ENCODE measurements around the gene DDX1.
A peak's percentile ranks its signal among the peaks of the same experiment; 100 is the strongest.

Gene DDX1

GRCh38 chr2:15556311-15556930 is 35.2 kb upstream of the DDX1 start:
- no CpG with 5 or more reads among the region's 4 CpGs for WGBS (ENCODE audit: extremely low coverage, insufficient coverage, insufficient read length)
- Histone ChIP-seq H3K79me2 (ENCODE audit: control insufficient read depth, insufficient read depth, low read length, poor library complexity) (peaks cover 6% of the 10 kb centered on the region), H3K4me3 (ENCODE audit: low read depth, low read length) (no peak overlapping the region), H3K36me3 (ENCODE audit: control insufficient read depth in 1 of 2, insufficient read depth in 2 of 2, low read length in 2 of 2) (no peaks in the 10 kb centered on the region), H3K27me3 (ENCODE audit: insufficient read depth, low read length) (no peaks in the 10 kb centered on the region), H3K4me1 (ENCODE audit: control insufficient read depth in 1 of 2, insufficient read depth in 2 of 2, low read length in 2 of 2) (no peaks in the 10 kb centered on the region), H4K8ac (ENCODE audit: low read depth, low read length) (no peak overlapping the region), H2AFZ (ENCODE audit: insufficient read depth, low read length, poor library complexity) (no peak overlapping the region), H3K14ac (ENCODE audit: low read length) (no peak overlapping the region), H3K4ac (ENCODE audit: low read depth, low read length) (no peak overlapping the region), H3K4me2 (ENCODE audit: low read length) (no peak overlapping the region), H3K27ac (ENCODE audit: low read depth, low read length) (no peak overlapping the region), H3K79me1 (ENCODE audit: low read length) (peaks cover 5% of the 10 kb centered on the region), H3K18ac (ENCODE audit: low read length) (no peak overlapping the region), H2BK5ac (ENCODE audit: low read depth, low read length, poor library complexity) (no peak overlapping the region), H2BK120ac (ENCODE audit: insufficient read depth, low read length, poor library complexity) (no peak overlapping the region), H2AK5ac (ENCODE audit: low read length) (no peak overlapping the region), H4K12ac (ENCODE audit: low read depth, low read length) (no peak overlapping the region), H3K9me3 (ENCODE audit: insufficient read depth, low read depth, low read length) (no peaks in the 10 kb centered on the region), H2BK12ac (ENCODE audit: low read length) (no peak overlapping the region), H3K23ac (ENCODE audit: low read length) (no peak overlapping the region), H4K91ac (ENCODE audit: low read depth, low read length) (no peak overlapping the region), H3K9ac (ENCODE audit: low read length) (no peak overlapping the region)
- no peak for DNase-seq

GRCh38 chr2:15557887-15558311 is 33.8 kb upstream of the DDX1 start:
- Histone ChIP-seq H3K14ac (ENCODE audit: low read length) (no peak overlapping the region), H2AK5ac (ENCODE audit: low read length) (no peak overlapping the region), H3K9me3 (ENCODE audit: insufficient read depth, low read depth, low read length) (no peaks in the 10 kb centered on the region), H2BK120ac (ENCODE audit: insufficient read depth, low read length, poor library complexity) (no peak overlapping the region), H2BK12ac (ENCODE audit: low read length) (no peak overlapping the region), H3K4me3 (ENCODE audit: low read depth, low read length) (no peak overlapping the region), H3K18ac (ENCODE audit: low read length) (no peak overlapping the region), H3K9ac (ENCODE audit: low read length) (no peak overlapping the region), H4K12ac (ENCODE audit: low read depth, low read length) (no peak overlapping the region), H3K4ac (ENCODE audit: low read depth, low read length) (no peak overlapping the region), H3K36me3 (ENCODE audit: control insufficient read depth in 1 of 2, insufficient read depth in 2 of 2, low read length in 2 of 2) (no peaks in the 10 kb centered on the region), H2AFZ (ENCODE audit: insufficient read depth, low read length, poor library complexity) (no peak overlapping the region), H3K79me1 (ENCODE audit: low read length) (peaks cover 7% of the 10 kb centered on the region), H4K8ac (ENCODE audit: low read depth, low read length) (no peak overlapping the region), H4K91ac (ENCODE audit: low read depth, low read length) (no peak overlapping the region), H3K27me3 (ENCODE audit: insufficient read depth, low read length) (no peaks in the 10 kb centered on the region), H2BK5ac (ENCODE audit: low read depth, low read length, poor library complexity) (no peak overlapping the region), H3K27ac (ENCODE audit: low read depth, low read length) (no peak overlapping the region), H3K4me1 (ENCODE audit: control insufficient read depth in 1 of 2, insufficient read depth in 2 of 2, low read length in 2 of 2) (no peaks in the 10 kb centered on the region), H3K23ac (ENCODE audit: low read length) (no peak overlapping the region), H3K79me2 (ENCODE audit: control insufficient read depth, insufficient read depth, low read length, poor library complexity) (peaks cover 6% of the 10 kb centered on the region), H3K4me2 (ENCODE audit: low read length) (no peak overlapping the region)
- DNase-seq, result no peak
- no CpG with 5 or more reads among the region's 5 CpGs for WGBS (ENCODE audit: extremely low coverage, insufficient coverage, insufficient read length)

GRCh38 chr2:15559379-15560139 is 32.1 kb upstream of the DDX1 start:
- H3K18ac ChIP-seq (ENCODE audit: low read length), result no peak overlapping the region
- no peak overlapping the region for H2AFZ ChIP-seq (ENCODE audit: insufficient read depth, low read length, poor library complexity)
- no peaks in the 10 kb centered on the region for H3K36me3 ChIP-seq (ENCODE audit: control insufficient read depth in 1 of 2, insufficient read depth in 2 of 2, low read length in 2 of 2)
- H3K27ac ChIP-seq (ENCODE audit: low read depth, low read length), result no peak overlapping the region
- no peaks in the 10 kb centered on the region for H3K27me3 ChIP-seq (ENCODE audit: insufficient read depth, low read length)
- peaks cover 6% of the 10 kb centered on the region for H3K79me2 ChIP-seq (ENCODE audit: control insufficient read depth, insufficient read depth, low read length, poor library complexity)
- H4K91ac ChIP-seq (ENCODE audit: low read depth, low read length), result no peak overlapping the region
- H4K8ac ChIP-seq (ENCODE audit: low read depth, low read length), result no peak overlapping the region
- H3K9ac ChIP-seq (ENCODE audit: low read length), result no peak overlapping the region
- no peak overlapping the region for H3K4me3 ChIP-seq (ENCODE audit: low read depth, low read length)
- H4K12ac ChIP-seq (ENCODE audit: low read depth, low read length), result no peak overlapping the region
- no peaks in the 10 kb centered on the region for H3K9me3 ChIP-seq (ENCODE audit: insufficient read depth, low read depth, low read length)
- no CpG with 5 or more reads among the region's 6 CpGs for WGBS (ENCODE audit: extremely low coverage, insufficient coverage, insufficient read length)
- no peak overlapping the region for H2AK5ac ChIP-seq (ENCODE audit: low read length)
- H2BK12ac ChIP-seq (ENCODE audit: low read length), result no peak overlapping the region
- no peak overlapping the region for H3K4me2 ChIP-seq (ENCODE audit: low read length)
- H2BK120ac ChIP-seq (ENCODE audit: insufficient read depth, low read length, poor library complexity), result no peak overlapping the region
- H3K79me1 ChIP-seq (ENCODE audit: low read length), result peaks cover 7% of the 10 kb centered on the region
- no peak overlapping the region for H3K14ac ChIP-seq (ENCODE audit: low read length)
- DNase-seq, result no peak
- no peaks in the 10 kb centered on the region for H3K4me1 ChIP-seq (ENCODE audit: control insufficient read depth in 1 of 2, insufficient read depth in 2 of 2, low read length in 2 of 2)
- H3K23ac ChIP-seq (ENCODE audit: low read length), result no peak overlapping the region
- H2BK5ac ChIP-seq (ENCODE audit: low read depth, low read length, poor library complexity), result no peak overlapping the region
- H3K4ac ChIP-seq (ENCODE audit: low read depth, low read length), result no peak overlapping the region

- no peaks in the 10 kb centered on the region for H3K36me3 ChIP-seq (ENCODE audit: control insufficient read depth in 1 of 2, insufficient read depth in 2 of 2, low read length in 2 of 2)
- H2BK5ac ChIP-seq (ENCODE audit: low read depth, low read length, poor library complexity), result no peak overlapping the region
- H3K79me2 ChIP-seq (ENCODE audit: control insufficient read depth, insufficient read depth, low read length, poor library complexity), result peaks cover 6% of the 10 kb centered on the region
- H3K14ac ChIP-seq (ENCODE audit: low read length), result peak overlapping the region; percentile 75
- H4K8ac ChIP-seq (ENCODE audit: low read depth, low read length), result peak overlapping the region; percentile 86
- peak overlapping the region; percentile 29 for H2AK5ac ChIP-seq (ENCODE audit: low read length)
- peak overlapping the region; percentile 63 for H2AFZ ChIP-seq (ENCODE audit: insufficient read depth, low read length, poor library complexity)
- H3K18ac ChIP-seq (ENCODE audit: low read length), result peak overlapping the region; percentile 22
- H4K12ac ChIP-seq (ENCODE audit: low read depth, low read length), result peak overlapping the region; percentile 39
- H2BK120ac ChIP-seq (ENCODE audit: insufficient read depth, low read length, poor library complexity), result no peak overlapping the region
- H3K4me3 ChIP-seq (ENCODE audit: low read depth, low read length), result peak overlapping the region; percentile 99
- H3K4ac ChIP-seq (ENCODE audit: low read depth, low read length), result peak overlapping the region; percentile 51
- peak in 1 of 2 donors; percentile 32 for DNase-seq
- H3K4me1 ChIP-seq (ENCODE audit: control insufficient read depth in 1 of 2, insufficient read depth in 2 of 2, low read length in 2 of 2), result no peaks in the 10 kb centered on the region
- peak overlapping the region; percentile 97 for H3K4me2 ChIP-seq (ENCODE audit: low read length)
- no peaks in the 10 kb centered on the region for H3K9me3 ChIP-seq (ENCODE audit: insufficient read depth, low read depth, low read length)
- H3K27me3 ChIP-seq (ENCODE audit: insufficient read depth, low read length), result no peaks in the 10 kb centered on the region
- H3K27ac ChIP-seq (ENCODE audit: low read depth, low read length), result no peak overlapping the region
- H3K9ac ChIP-seq (ENCODE audit: low read length), result peak overlapping the region; percentile 79
- H3K79me1 ChIP-seq (ENCODE audit: low read length), result peaks cover 7% of the 10 kb centered on the region
- no peak overlapping the region for H2BK12ac ChIP-seq (ENCODE audit: low read length)
- H3K23ac ChIP-seq (ENCODE audit: low read length), result no peak overlapping the region
- peak overlapping the region; percentile 72 for H4K91ac ChIP-seq (ENCODE audit: low read depth, low read length)
- no CpG with 5 or more reads among the region's 32 CpGs for WGBS (ENCODE audit: extremely low coverage, insufficient coverage, insufficient read length)
These were observed 31.3 kb upstream of the DDX1 start for GRCh38 chr2:15560140-15560987.

All from trophoblast cell (in vitro differentiated cells and primary cell).